Measurements from ENCODE around the gene PAXIP1.

Gene PAXIP1

GRCh38 chr7:154984601-154985188, 18.2 kb downstream of the PAXIP1 start:
- Mint-ChIP-seq H3K4me3 (no peak overlapping the region), H3K4me1 (ENCODE audit: low read depth) (peaks cover 2% of the 10 kb centered on the region), H3K27me3 (ENCODE audit: low read depth) (no peaks in the 10 kb centered on the region), H3K9me3 (no peaks in the 10 kb centered on the region), H3K36me3 (ENCODE audit: low read depth) (peaks cover 31% of the 10 kb centered on the region), H3K27ac (no peak overlapping the region)
- no peak for DNase-seq (ENCODE audit: low spot score)

- no peak for DNase-seq (ENCODE audit: low spot score)
- H3K27ac Mint-ChIP-seq, result no peak overlapping the region
- H3K36me3 Mint-ChIP-seq (ENCODE audit: low read depth), result peaks cover 37% of the 10 kb centered on the region
- no peaks in the 10 kb centered on the region for H3K9me3 Mint-ChIP-seq
- H3K27me3 Mint-ChIP-seq (ENCODE audit: low read depth), result no peaks in the 10 kb centered on the region
- H3K4me3 Mint-ChIP-seq, result no peak overlapping the region
- H3K4me1 Mint-ChIP-seq (ENCODE audit: low read depth), result peaks cover 8% of the 10 kb centered on the region
Measured at GRCh38 chr7:154978017-154978416, 24.9 kb downstream of the PAXIP1 start.

- Mint-ChIP-seq H3K27ac (no peak overlapping the region), H3K36me3 (ENCODE audit: low read depth) (peaks cover 40% of the 10 kb centered on the region), H3K4me3 (no peak overlapping the region), H3K4me1 (ENCODE audit: low read depth) (peaks cover 8% of the 10 kb centered on the region), H3K27me3 (ENCODE audit: low read depth) (no peaks in the 10 kb centered on the region), H3K9me3 (no peaks in the 10 kb centered on the region)
- no peak for DNase-seq (ENCODE audit: low spot score)
Measured at GRCh38 chr7:154977250-154977649, 25.7 kb downstream of the PAXIP1 start.

GRCh38 chr7:154976844-154977243, 26.1 kb downstream of the PAXIP1 start:
- Mint-ChIP-seq H3K9me3 (no peaks in the 10 kb centered on the region), H3K27ac (no peak overlapping the region), H3K36me3 (ENCODE audit: low read depth) (peaks cover 40% of the 10 kb centered on the region), H3K4me3 (no peak overlapping the region), H3K4me1 (ENCODE audit: low read depth) (peaks cover 8% of the 10 kb centered on the region), H3K27me3 (ENCODE audit: low read depth) (no peaks in the 10 kb centered on the region)
- DNase-seq (ENCODE audit: low spot score), result no peak

GRCh38 chr7:154975984-154976383, 26.9 kb downstream of the PAXIP1 start:
- no peaks in the 10 kb centered on the region for H3K27me3 Mint-ChIP-seq (ENCODE audit: low read depth)
- no peak for DNase-seq (ENCODE audit: low spot score)
- peaks cover 8% of the 10 kb centered on the region for H3K4me1 Mint-ChIP-seq (ENCODE audit: low read depth)
- H3K36me3 Mint-ChIP-seq (ENCODE audit: low read depth), result peaks cover 47% of the 10 kb centered on the region
- H3K27ac Mint-ChIP-seq, result peak overlapping the region; percentile 53
- no peaks in the 10 kb centered on the region for H3K9me3 Mint-ChIP-seq
- H3K4me3 Mint-ChIP-seq, result no peak overlapping the region

- Mint-ChIP-seq H3K4me3 (no peak overlapping the region), H3K9me3 (no peaks in the 10 kb centered on the region), H3K4me1 (ENCODE audit: low read depth) (peaks cover 14% of the 10 kb centered on the region), H3K27ac (no peak overlapping the region), H3K36me3 (ENCODE audit: low read depth) (peaks cover 48% of the 10 kb centered on the region), H3K27me3 (ENCODE audit: low read depth) (no peaks in the 10 kb centered on the region)
- no peak for DNase-seq (ENCODE audit: low spot score)
Measured at GRCh38 chr7:154973381-154973780, 29.5 kb downstream of the PAXIP1 start.

- no peaks in the 10 kb centered on the region for H3K27me3 Mint-ChIP-seq (ENCODE audit: low read depth)
- H3K4me3 Mint-ChIP-seq, result no peak overlapping the region
- H3K36me3 Mint-ChIP-seq (ENCODE audit: low read depth), result peaks cover 50% of the 10 kb centered on the region
- no peak for DNase-seq (ENCODE audit: low spot score)
- H3K9me3 Mint-ChIP-seq, result no peaks in the 10 kb centered on the region
- no peak overlapping the region for H3K27ac Mint-ChIP-seq
- H3K4me1 Mint-ChIP-seq (ENCODE audit: low read depth), result peaks cover 7% of the 10 kb centered on the region
Measured at GRCh38 chr7:154968336-154969001, 34.5 kb downstream of the PAXIP1 start.

- DNase-seq (ENCODE audit: low spot score), result no peak
- Mint-ChIP-seq H3K36me3 (ENCODE audit: low read depth) (peaks cover 51% of the 10 kb centered on the region), H3K27me3 (ENCODE audit: low read depth) (no peaks in the 10 kb centered on the region), H3K4me1 (ENCODE audit: low read depth) (peaks cover 7% of the 10 kb centered on the region), H3K9me3 (no peaks in the 10 kb centered on the region), H3K4me3 (no peak overlapping the region), H3K27ac (no peak overlapping the region)
Measured at GRCh38 chr7:154967401-154967955, 35.4 kb downstream of the PAXIP1 start.

- H3K27me3 Mint-ChIP-seq (ENCODE audit: low read depth), result no peaks in the 10 kb centered on the region
- no peak overlapping the region for H3K4me3 Mint-ChIP-seq
- DNase-seq (ENCODE audit: low spot score), result no peak
- H3K27ac Mint-ChIP-seq, result no peak overlapping the region
- no peaks in the 10 kb centered on the region for H3K9me3 Mint-ChIP-seq
- H3K36me3 Mint-ChIP-seq (ENCODE audit: low read depth), result peaks cover 60% of the 10 kb centered on the region
- peaks cover 7% of the 10 kb centered on the region for H3K4me1 Mint-ChIP-seq (ENCODE audit: low read depth)
Measured at GRCh38 chr7:154965014-154965413, 37.9 kb downstream of the PAXIP1 start.

- Mint-ChIP-seq H3K27ac (peak overlapping the region; percentile 4), H3K27me3 (ENCODE audit: low read depth) (no peaks in the 10 kb centered on the region), H3K4me3 (no peak overlapping the region), H3K4me1 (ENCODE audit: low read depth) (no peaks in the 10 kb centered on the region), H3K36me3 (ENCODE audit: low read depth) (peaks cover 48% of the 10 kb centered on the region), H3K9me3 (no peaks in the 10 kb centered on the region)
- no peak for DNase-seq (ENCODE audit: low spot score)
Measured at GRCh38 chr7:154960063-154960790, 42.7 kb downstream of the PAXIP1 start.

GRCh38 chr7:154956427-154956826, 46.5 kb downstream of the PAXIP1 start:
- Mint-ChIP-seq H3K27me3 (ENCODE audit: low read depth) (no peaks in the 10 kb centered on the region), H3K27ac (no peak overlapping the region), H3K36me3 (ENCODE audit: low read depth) (peaks cover 46% of the 10 kb centered on the region), H3K4me1 (ENCODE audit: low read depth) (no peaks in the 10 kb centered on the region), H3K4me3 (no peak overlapping the region), H3K9me3 (no peaks in the 10 kb centered on the region)
- DNase-seq (ENCODE audit: low spot score), result no peak

- DNase-seq (ENCODE audit: low spot score), result peak; percentile 30
- no peak overlapping the region for H3K27ac Mint-ChIP-seq
Measured at GRCh38 chr7:154953006-154953684, 49.8 kb downstream of the PAXIP1 start.

GRCh38 chr7:154950960-154951359, 52.0 kb downstream of the PAXIP1 start:
- Mint-ChIP-seq H3K27ac (no peak overlapping the region), H3K36me3 (ENCODE audit: low read depth) (peaks cover 56% of the 10 kb centered on the region), H3K4me1 (ENCODE audit: low read depth) (no peaks in the 10 kb centered on the region), H3K4me3 (no peak overlapping the region), H3K9me3 (no peaks in the 10 kb centered on the region), H3K27me3 (ENCODE audit: low read depth) (no peaks in the 10 kb centered on the region)
- DNase-seq (ENCODE audit: low spot score), result no peak

More at GRCh38 chr7:154953006-154953684, 49.8 kb downstream of the PAXIP1 start:
- Mint-ChIP-seq H3K9me3 (no peaks in the 10 kb centered on the region), H3K4me3 (no peak overlapping the region), H3K27me3 (ENCODE audit: low read depth) (no peaks in the 10 kb centered on the region), H3K36me3 (ENCODE audit: low read depth) (peaks cover 46% of the 10 kb centered on the region), H3K4me1 (ENCODE audit: low read depth) (no peaks in the 10 kb centered on the region)

- no peaks in the 10 kb centered on the region for H3K4me1 Mint-ChIP-seq (ENCODE audit: low read depth)
- peaks cover 62% of the 10 kb centered on the region for H3K36me3 Mint-ChIP-seq (ENCODE audit: low read depth)
Measured at GRCh38 chr7:154947604-154948003, 55.3 kb downstream of the PAXIP1 start.

More at GRCh38 chr7:154947604-154948003, 55.3 kb downstream of the PAXIP1 start:
- Mint-ChIP-seq H3K4me3 (no peak overlapping the region), H3K9me3 (no peaks in the 10 kb centered on the region), H3K27ac (no peak overlapping the region), H3K27me3 (ENCODE audit: low read depth) (no peaks in the 10 kb centered on the region)
- DNase-seq (ENCODE audit: low spot score), result no peak

All from T-helper 2 cell treated with Interferon-gamma antibody and Interleukin-4, amounts not matched to agents 5 μg/mL and 100 μg/mL, for 36 hours (primary cell).